NCI-H146 treated with DMSO at 0.1 percent for 48 hours (cell line): ENCODE measurements around the gene SLC39A5.
"Not testable (repeated sequence)": the region's sequence is repeated elsewhere in the genome, so short reads cannot be mapped to it uniquely, and the experiment has no call there.

Experiments
- DNase-seq: peaks from one replicate; lab custom pipeline; 2025; ENCODE audit not compliant: unreplicated experiment; lab: John Stamatoyannopoulos, UW

The SLC39A5 gene

DNA sequence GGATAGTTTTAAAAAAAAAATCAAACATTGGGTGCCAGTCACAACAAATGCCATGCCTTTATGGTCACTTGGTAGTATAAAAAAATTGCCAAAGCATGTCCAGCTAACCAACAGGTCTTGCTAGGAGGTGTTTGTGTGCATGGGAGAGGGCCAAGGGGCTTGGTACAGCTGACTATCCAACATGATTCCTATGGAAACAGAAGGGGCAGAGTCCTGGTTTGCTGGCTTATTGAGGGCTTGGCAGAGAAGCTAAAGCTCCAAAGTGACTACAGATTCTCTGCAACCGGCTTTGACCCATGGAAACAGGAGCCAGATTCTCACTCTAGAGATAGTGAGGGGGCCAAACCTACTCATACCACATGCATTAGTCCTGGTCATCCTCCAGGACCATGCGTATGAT lies 42.6 kb downstream of the SLC39A5 start:
- not testable (repeated sequence) for DNase-seq

DNA sequence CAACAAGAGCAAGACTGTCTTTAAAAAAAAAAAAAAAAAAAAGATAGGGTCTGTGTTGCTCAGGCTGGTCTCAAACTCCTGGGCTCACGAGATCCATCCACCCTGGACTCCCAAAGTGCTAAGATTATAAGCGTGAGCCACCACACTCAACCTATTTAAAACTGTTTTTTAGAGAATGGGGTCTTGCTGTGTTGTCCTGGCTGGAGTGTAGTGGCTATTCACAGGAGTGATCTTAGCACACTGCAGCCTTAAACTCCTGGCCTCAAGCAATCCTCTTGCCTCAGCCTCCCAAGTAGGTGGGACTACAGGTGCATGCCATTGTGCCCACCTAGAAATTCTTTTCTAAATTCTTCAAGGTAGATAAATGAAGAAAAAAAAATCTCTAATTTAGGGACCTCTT lies 44.4 kb downstream of the SLC39A5 start:
- no peak for DNase-seq

DNA sequence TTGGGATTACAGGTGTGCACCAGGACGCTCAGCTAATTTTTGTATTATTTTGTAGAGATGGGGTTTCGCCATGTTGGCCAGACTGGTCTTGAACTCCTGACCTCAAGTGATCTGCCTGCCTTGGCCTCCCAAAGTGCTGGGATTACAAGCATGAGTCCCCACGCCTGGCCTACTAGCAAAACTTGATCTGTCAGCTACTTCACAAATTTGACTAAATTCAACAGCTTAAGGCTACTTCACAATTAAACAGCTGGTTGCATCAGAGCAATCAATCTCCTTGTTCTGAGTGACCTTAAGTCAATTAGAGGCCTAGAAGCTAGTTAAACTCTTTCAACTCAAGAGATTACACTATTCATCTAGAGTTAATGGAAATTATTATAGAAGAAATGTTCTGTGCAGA lies 49.1 kb downstream of the SLC39A5 start:
- DNase-seq: no peak

DNA sequence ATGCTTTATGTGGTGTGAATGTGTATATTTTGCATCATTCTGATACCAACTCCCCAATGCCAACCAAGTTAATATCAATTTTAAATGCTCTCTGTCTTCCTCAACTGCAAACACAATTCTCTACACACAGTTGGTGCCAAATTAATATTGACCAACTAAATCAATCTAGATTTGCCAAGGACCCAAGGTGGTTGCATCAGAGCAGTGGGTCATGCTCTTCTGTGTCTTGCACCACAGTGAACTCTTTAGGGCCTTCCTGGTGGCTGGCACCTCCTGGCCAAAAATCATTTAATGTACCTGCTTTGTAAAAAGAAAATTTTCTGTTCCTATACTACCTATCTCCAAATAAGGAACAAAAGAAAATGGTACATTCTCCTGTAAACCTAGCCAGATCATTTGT lies 51.0 kb downstream of the SLC39A5 start:
- DNase-seq: no peak

DNA sequence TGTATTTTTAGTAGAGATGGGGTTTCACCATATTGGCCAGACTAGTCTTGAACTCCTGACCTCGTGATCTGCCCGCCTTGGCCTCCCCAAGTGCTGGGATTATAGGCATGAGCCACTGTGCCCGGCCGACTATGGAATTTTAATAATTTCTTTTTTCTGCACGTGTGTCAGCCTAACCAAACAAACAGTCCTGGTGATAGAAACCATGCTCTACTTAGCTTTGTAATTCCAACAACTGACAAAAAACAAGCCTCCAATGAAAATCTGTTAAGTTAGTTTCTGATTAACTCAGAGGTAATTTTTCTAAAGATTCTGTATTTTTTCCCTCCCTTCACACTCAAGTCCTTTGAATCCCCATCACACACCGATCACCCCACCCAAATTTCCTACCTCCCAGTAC lies 52.2 kb downstream of the SLC39A5 start:
- no peak for DNase-seq

DNA sequence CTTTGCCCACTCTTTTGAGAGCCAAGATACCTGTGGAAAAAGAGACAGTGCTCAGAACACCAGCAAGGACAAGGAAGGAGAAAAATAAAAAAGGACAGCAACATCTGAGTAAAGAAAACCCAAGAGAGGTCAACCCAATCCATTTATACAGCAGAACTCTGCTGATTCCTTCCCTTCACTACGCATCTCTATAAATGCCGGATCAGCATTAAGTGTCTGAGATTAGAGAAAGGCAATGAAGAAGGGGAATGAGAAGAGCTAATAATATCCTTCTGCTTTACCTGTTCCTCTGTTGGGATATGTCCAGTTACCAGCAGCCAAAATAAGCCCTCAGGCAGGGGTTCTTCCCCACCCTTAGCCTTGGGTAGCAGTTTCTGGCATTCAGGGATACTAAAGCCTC lies 52.7 kb downstream of the SLC39A5 start:
- DNase-seq: no peak

DNA sequence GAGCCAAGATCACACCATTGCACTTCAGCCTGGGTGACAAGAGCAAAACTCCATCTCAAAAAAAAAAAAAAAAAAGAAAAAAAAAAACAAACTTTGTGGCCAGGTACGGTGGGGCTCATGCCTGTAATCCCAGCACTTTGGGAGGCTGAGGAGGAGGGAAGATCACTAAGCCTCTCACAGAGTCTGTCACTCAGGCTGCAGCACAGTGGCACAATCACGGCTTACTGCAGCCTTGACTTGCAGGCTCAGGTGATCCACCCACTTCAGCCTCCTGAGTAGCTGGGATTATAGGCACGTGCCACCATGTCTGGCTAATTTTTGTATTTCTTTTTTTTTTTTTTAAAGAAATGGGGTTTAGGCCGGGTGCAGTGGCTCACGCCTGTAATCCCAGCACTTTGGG lies 54.4 kb downstream of the SLC39A5 start:
- not testable (repeated sequence) for DNase-seq

DNA sequence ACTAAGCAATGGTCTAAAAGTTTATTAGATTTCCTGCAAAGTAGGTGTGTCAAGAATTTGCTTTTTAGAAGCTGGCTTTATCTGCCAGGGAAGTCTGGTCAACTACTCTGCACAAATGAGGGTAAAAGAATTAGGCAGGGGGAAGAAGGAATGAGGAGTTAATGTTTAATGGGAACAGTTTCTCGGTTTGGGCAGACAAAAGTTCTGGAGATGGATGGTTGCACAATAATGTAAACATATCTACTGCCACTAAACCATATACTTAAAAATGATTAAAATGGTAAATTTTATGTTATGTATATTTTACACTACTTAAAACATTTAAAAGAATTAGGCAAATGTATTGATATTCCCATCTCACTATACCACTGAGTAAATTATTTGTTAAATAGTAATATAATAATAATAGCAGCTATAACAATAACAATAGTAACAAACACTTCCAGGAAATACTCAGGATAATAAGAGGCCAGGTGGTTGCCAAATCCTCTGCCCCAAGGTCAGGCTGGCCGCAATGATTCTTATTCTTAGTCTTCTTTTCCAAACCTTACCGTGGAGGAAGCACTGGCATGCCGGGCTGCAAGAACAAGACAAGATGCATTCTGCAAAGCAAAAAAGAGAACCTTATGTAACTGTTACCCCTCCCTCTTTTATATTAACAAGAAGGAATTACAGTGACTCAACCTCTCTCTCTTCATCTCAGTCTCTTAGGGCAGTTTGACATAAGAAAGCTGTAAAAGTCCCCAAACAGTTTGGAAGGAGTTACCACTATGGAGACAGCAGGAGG lies 56.4 kb downstream of the SLC39A5 start:
- DNase-seq: no peak
